Gastrocnemius medialis (tissue), 4 donors: ENCODE data around the gene PNMT. TPM values are rescaled to one million over a fixed set of nuclear protein-coding genes. Genes with fewer than 3 reads are reported as not detected.

Source experiments
- ATAC-seq, 2 donors: fragments of 150-250 bp; one replicate each; pipeline ENCODE4 v1.9.1; 2016
- DNase-seq, 2 donors: peaks; one replicate each; pipeline ENCODE4 v3.0.0-alpha.2; 2019
- H3K27ac ChIP-seq, 4 donors: fragments of 200-600 bp; sonication (generic); 1 replicate in 1 of 4; 2 replicates in 3 of 4; pipeline ENCODE4 v1.5.1; 2016 to 2018; ENCODE audit warnings: mild to moderate bottlenecking in 2 of 4, moderate library complexity in 1 of 4
- H3K27me3 ChIP-seq, 3 donors: fragments of 200-600 bp; sonication (generic) in 2 of 3; 1 replicate in 1 of 3; 2 replicates in 2 of 3; pipeline versions ENCODE4 v1.5.1 to v1.6.0; 2016 to 2019; ENCODE audit warnings: mild to moderate bottlenecking in 1 of 3, moderate library complexity in 1 of 3
- H3K36me3 ChIP-seq, 2 donors: fragments of 200-600 bp; sonication (generic) in 1 of 2; one replicate each; pipeline ENCODE4 v1.5.1; 2017 to 2018
- H3K4me1 ChIP-seq, 2 donors: fragments of 200-600 bp; sonication (generic) in 1 of 2; one replicate each; pipeline ENCODE4 v1.5.1; 2016 to 2017; ENCODE audit warnings: mild to moderate bottlenecking in 2 of 2
- H3K4me3 ChIP-seq, 4 donors: fragments of 200-600 bp; sonication (generic) in 3 of 4; 1 replicate in 1 of 4; 2 replicates in 3 of 4; pipeline ENCODE4 v1.5.1; 2016 to 2019; ENCODE audit warnings: mild to moderate bottlenecking in 2 of 4
- H3K9me3 ChIP-seq, 3 donors: fragments of 200-600 bp; sonication (generic) in 2 of 3; 1 replicate in 1 of 3; 2 replicates in 2 of 3; pipeline ENCODE4 v1.5.1; 2016 to 2019
- CTCF ChIP-seq, 5 experiments: fragments of 450-650 bp in 3 of 5; fragments of 200-600 bp in 2 of 5; sonication (generic) in 2 of 5; IDR thresholded peaks in 4 of 5; conservative IDR thresholded peaks in 1 of 5; 1 replicate in 4 of 5; 2 replicates in 1 of 5; pipeline ENCODE4 v1.5.1; 2016 to 2019; ENCODE audit warnings: antibody characterized with exemption in 5 of 5, mild to moderate bottlenecking in 3 of 5, moderate library complexity in 3 of 5
- POLR2A ChIP-seq, 2 donors: fragments of 450-650 bp; IDR thresholded peaks; one replicate each; pipeline ENCODE4 v1.6.1; 2017; ENCODE audit warnings: antibody characterized with exemption in 2 of 2, mild to moderate bottlenecking in 2 of 2, moderate library complexity in 2 of 2
- in situ Hi-C, 4 donors: fragments of 200-750 bp; cut with MboI; loops; one replicate each; pipeline versions ENCODE4 v1.15.0 to v1.8.0; 2017; ENCODE audit warnings: low sequenced_read_pairs in 4 of 4
- intact Hi-C: fragments of 100-400 bp; cut with DNase I; formaldehyde crosslinking; loops from one replicate; pipeline ENCODE4 v1.15.1; 2023; ENCODE audit warnings: low total_unique reads
- total RNA-seq, 4 donors: library from RNA; depleted of rRNA; stranded (reverse); fragments of >200 nt; gene quantifications; one replicate each; pipeline versions ENCODE4 v1.1.0 to v1.2.3, GENCODE V29; 2016

PNMT gene
- total RNA-seq, 4 donors from 2014 or later, result 2.0 to 11.8 (median 7.1) TPM

- DNase-seq, result no peak
Measured at GRCh38 chr17:39622380-39623006, 45.8 kb upstream of the PNMT start.

GRCh38 chr17:39623356-39623950 lies 44.8 kb upstream of the PNMT start:
- intact Hi-C loops, result loop anchor here (1.0 to 2.0 kb wide), 3 partner anchors 13 to 75 kb away; partner anchors contain the start of gene STARD3
- peaks cover 6 to 7% of the 10 kb centered on the region in 2 donors for H3K4me1 ChIP-seq
- ATAC-seq, result peak; percentile 43 to 66

More at GRCh38 chr17:39622380-39623006, 45.8 kb upstream of the PNMT start:
- no peaks in the 10 kb centered on the region for H3K9me3 ChIP-seq
- TF ChIP-seq POLR2A (IDR thresholded peaks at IDR 0.05), result no peak
- no peak for TF ChIP-seq CTCF (IDR thresholded peaks at IDR 0.05 in 4 of 5, conservative IDR thresholded peaks at IDR 0.05 in 1 of 5)
- H3K27me3 ChIP-seq, result peaks cover 21 to 32% (median 28%) of the 10 kb centered on the region in 3 donors
- in situ Hi-C loops (loop anchor here (5.0 to 10.0 kb wide), 4 partner anchors 50 to 132 kb away; no protein-coding TSS in a partner anchor), intact Hi-C loops (loop anchor here (1.0 to 2.0 kb wide), 5 partner anchors 14 to 132 kb away; partner anchors contain the start of genes MIEN1 and STARD3)
- no peak overlapping the region for H3K4me3 ChIP-seq
- no peak overlapping the region for H3K27ac ChIP-seq
- H3K4me1 ChIP-seq, result peaks cover 7 to 9% of the 10 kb centered on the region in 2 donors
- no peak for ATAC-seq
- no peaks in the 10 kb centered on the region for H3K36me3 ChIP-seq

GRCh38 chr17:39624313-39624712 lies 43.9 kb upstream of the PNMT start:
- no peaks in the 10 kb centered on the region for H3K9me3 ChIP-seq
- no peak for ATAC-seq
- peaks cover 4 to 7% of the 10 kb centered on the region in 2 donors for H3K4me1 ChIP-seq
- intact Hi-C loops (no loop called here), in situ Hi-C loops (loop anchor here (5.0 to 10.0 kb wide), 4 partner anchors 48 to 130 kb away; no protein-coding TSS in a partner anchor)
- H3K36me3 ChIP-seq, result no peaks in the 10 kb centered on the region
- peaks cover 32 to 38% (median 34%) of the 10 kb centered on the region in 3 donors for H3K27me3 ChIP-seq
- H3K4me3 ChIP-seq, result no peak overlapping the region
- no peak for DNase-seq
- no peak overlapping the region for H3K27ac ChIP-seq
- TF ChIP-seq POLR2A (IDR thresholded peaks at IDR 0.05) (no peak), CTCF (IDR thresholded peaks at IDR 0.05 in 4 of 5, conservative IDR thresholded peaks at IDR 0.05 in 1 of 5) (no peak)

More at GRCh38 chr17:39623356-39623950, 44.8 kb upstream of the PNMT start:
- Histone ChIP-seq H3K36me3 (no peaks in the 10 kb centered on the region), H3K4me3 (no peak overlapping the region), H3K27ac (no peak overlapping the region), H3K27me3 (peaks cover 31 to 38% (median 34%) of the 10 kb centered on the region in 3 donors), H3K9me3 (no peaks in the 10 kb centered on the region)
- in situ Hi-C loops, result loop anchor here (5.0 to 10.0 kb wide), 4 partner anchors 49 to 131 kb away; no protein-coding TSS in a partner anchor
- peak; percentile 45 to 75 for DNase-seq
- TF ChIP-seq CTCF (IDR thresholded peaks at IDR 0.05 in 4 of 5, conservative IDR thresholded peaks at IDR 0.05 in 1 of 5), result peak; percentile 77 to 93 (median 88)
- no peak for TF ChIP-seq POLR2A (IDR thresholded peaks at IDR 0.05)

GRCh38 chr17:39625198-39625785 lies 43.0 kb upstream of the PNMT start:
- ATAC-seq (no peak), DNase-seq (no peak)
- no peak overlapping the region for H3K27ac ChIP-seq
- peaks cover 32 to 38% (median 34%) of the 10 kb centered on the region in 3 donors for H3K27me3 ChIP-seq
- in situ Hi-C loops, result loop anchor here in 3 of 4 donors (10.0 kb wide), 2 partner anchors 70 to 130 kb away; no protein-coding TSS in a partner anchor
- TF ChIP-seq POLR2A (IDR thresholded peaks at IDR 0.05) (no peak), CTCF (IDR thresholded peaks at IDR 0.05 in 4 of 5, conservative IDR thresholded peaks at IDR 0.05 in 1 of 5) (no peak)
- intact Hi-C loops, result no loop called here
- H3K4me3 ChIP-seq, result no peak overlapping the region
- H3K36me3 ChIP-seq, result no peaks in the 10 kb centered on the region
- H3K9me3 ChIP-seq, result no peaks in the 10 kb centered on the region
- H3K4me1 ChIP-seq, result peaks cover 4 to 7% of the 10 kb centered on the region in 2 donors
